MM.1S (cell line): ENCODE data around the gene PTPRZ1.

ENCODE experiments used
- DNase-seq: peaks from one replicate; pipeline ENCODE4 v3.0.0-alpha.2; 2015
- H2AFZ ChIP-seq: fragments of 300-600 bp; sonication (generic); 2 replicates; pipeline ENCODE4 v1.6.0; 2016; ENCODE audit warnings: antibody characterized with exemption, low read length
- H3F3A ChIP-seq: fragments of 300-600 bp; sonication (generic); 2 replicates; pipeline ENCODE4 v1.6.1; 2016; ENCODE audit warnings: mild to moderate bottlenecking, antibody characterized with exemption, low read length, moderate library complexity, mixed read lengths; ENCODE audit not compliant: insufficient read depth
- H3K27ac ChIP-seq: fragments of 300-600 bp; sonication (generic); 2 replicates; pipeline ENCODE4 v1.5.1; 2016; ENCODE audit warnings: mild to moderate bottlenecking, low read length
- H3K27me3 ChIP-seq: fragments of 300-600 bp; sonication (generic); replicated peaks from 2 replicates; pipeline ENCODE4 v1.6.0; 2016; ENCODE audit warnings: low read length; ENCODE audit not compliant: insufficient read depth
- H3K36me3 ChIP-seq: fragments of 300-600 bp; sonication (generic); replicated peaks from 2 replicates; pipeline ENCODE4 v1.6.1; 2016; ENCODE audit warnings: mild to moderate bottlenecking, low read length, mixed read lengths; ENCODE audit not compliant: insufficient read depth
- H3K4me1 ChIP-seq: fragments of 300-600 bp; sonication (generic); 2 replicates; pipeline ENCODE4 v1.6.1; 2016; ENCODE audit warnings: low read length, mixed read lengths
- H3K4me2 ChIP-seq: fragments of 300-600 bp; sonication (generic); 2 replicates; pipeline ENCODE4 v1.6.0; 2016; ENCODE audit warnings: low read depth, low read length
- H3K4me3 ChIP-seq: fragments of 300-600 bp; sonication (generic); 2 replicates; pipeline ENCODE4 v1.5.1; 2016; ENCODE audit warnings: low read length, mixed read lengths
- H3K79me2 ChIP-seq: fragments of 300-600 bp; sonication (generic); 2 replicates; pipeline ENCODE4 v1.6.1; 2016; ENCODE audit warnings: mixed run types, low read length, mixed read lengths
- H3K9ac ChIP-seq: fragments of 300-600 bp; sonication (generic); 2 replicates; pipeline ENCODE4 v1.6.1; 2016; ENCODE audit warnings: low read length, mixed read lengths
- H3K9me2 ChIP-seq: fragments of 300-600 bp; sonication (generic); replicated peaks from 2 replicates; pipeline ENCODE4 v1.6.1; 2016; ENCODE audit warnings: mild to moderate bottlenecking, low read length, mixed read lengths; ENCODE audit not compliant: insufficient read depth
- H3K9me3 ChIP-seq: fragments of 300-600 bp; sonication (generic); replicated peaks from 2 replicates; pipeline ENCODE4 v1.6.1; 2016; ENCODE audit warnings: mild to moderate bottlenecking, low read length, mixed read lengths; ENCODE audit not compliant: insufficient read depth
- H4K20me1 ChIP-seq: fragments of 300-600 bp; sonication (generic); 2 replicates; pipeline ENCODE4 v1.6.1; 2016; ENCODE audit warnings: mild to moderate bottlenecking, low read length, moderate library complexity, mixed read lengths; ENCODE audit not compliant: insufficient read depth
- CTCF ChIP-seq: fragments of 300-600 bp; sonication (generic); IDR thresholded peaks from 2 replicates; pipeline ENCODE4 v1.5.1; 2016; ENCODE audit warnings: antibody characterized with exemption, low read length, mixed read lengths
- EZH2 ChIP-seq: fragments of 300-600 bp; sonication (generic); optimal IDR thresholded peaks from 2 replicates; pipeline ENCODE3; 2017; ENCODE audit warnings: low read depth, mild to moderate bottlenecking, antibody characterized with exemption, low read length, mixed read lengths
- EZH2phosphoT487 ChIP-seq: fragments of 300-600 bp; sonication (generic); IDR thresholded peaks from 2 replicates; pipeline ENCODE4 v1.6.1; 2018; ENCODE audit warnings: antibody characterized with exemption, low read length

Gene PTPRZ1

DNA sequence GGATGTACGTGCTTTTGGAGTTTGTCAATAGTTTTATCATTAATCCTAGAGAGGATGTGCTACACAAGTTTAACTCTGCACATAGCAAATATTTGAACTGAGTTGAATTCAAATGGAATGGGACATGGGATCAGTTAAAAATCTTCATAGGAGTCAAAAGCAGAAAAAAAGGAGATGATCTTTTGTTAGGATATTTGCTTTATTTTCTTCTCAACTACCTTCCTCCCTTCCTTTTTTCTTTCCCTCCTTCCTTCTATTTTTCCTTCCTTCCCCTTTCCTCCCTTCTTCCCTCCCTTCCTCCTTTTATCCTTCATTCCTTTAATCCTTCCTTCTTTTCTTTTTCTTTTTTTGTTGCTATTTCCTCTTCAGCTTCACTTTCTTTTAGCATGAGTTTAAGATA lies 6.6 kb downstream of the PTPRZ1 start:
- H3K4me3 ChIP-seq = no peak overlapping the region
- no peak overlapping the region for H3K9ac ChIP-seq
- H3K27me3 ChIP-seq = no peaks in the 10 kb centered on the region

DNA sequence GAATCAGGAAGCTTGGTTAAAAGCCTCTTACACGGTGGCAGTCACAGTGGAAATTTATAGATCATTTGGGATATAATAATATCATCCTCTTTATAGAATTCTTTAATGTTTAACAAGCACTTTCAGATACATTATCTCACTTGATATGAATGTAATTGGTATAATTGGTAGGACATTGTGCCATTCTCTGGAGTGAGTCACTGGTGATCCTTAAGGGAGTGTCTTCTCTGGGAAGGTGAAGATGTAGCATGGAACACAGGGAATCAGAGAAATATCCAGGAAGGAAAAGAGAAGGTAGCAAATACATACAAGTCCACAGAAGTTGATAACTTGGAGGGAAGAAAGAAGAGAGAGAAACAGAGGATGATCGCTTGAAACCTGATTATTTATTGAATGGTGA lies 9.8 kb downstream of the PTPRZ1 start:
- Histone ChIP-seq H3K4me1 (no peaks in the 10 kb centered on the region), H3K9ac (no peak overlapping the region), H3K9me3 (no peaks in the 10 kb centered on the region), H2AFZ (no peak overlapping the region), H3K79me2 (no peaks in the 10 kb centered on the region), H3K4me3 (no peak overlapping the region), H3K36me3 (no peaks in the 10 kb centered on the region), H3F3A (no peaks in the 10 kb centered on the region), H3K27me3 (no peaks in the 10 kb centered on the region), H3K4me2 (no peak overlapping the region), H3K27ac (no peak overlapping the region), H3K9me2 (no peaks in the 10 kb centered on the region), H4K20me1 (no peaks in the 10 kb centered on the region)
- no peak for TF ChIP-seq CTCF
- TF ChIP-seq EZH2phosphoT487 = no peak
- TF ChIP-seq EZH2 = no peak
- DNase-seq = no peak

More for the DNA sequence above, 6.6 kb downstream of the PTPRZ1 start:
- Histone ChIP-seq H3K9me2 (no peaks in the 10 kb centered on the region), H4K20me1 (no peaks in the 10 kb centered on the region), H3K4me1 (peaks cover 7% of the 10 kb centered on the region; the same call in 1 of the 2 replicates), H3F3A (no peaks in the 10 kb centered on the region), H3K79me2 (no peaks in the 10 kb centered on the region), H3K4me2 (no peak overlapping the region), H3K36me3 (no peaks in the 10 kb centered on the region), H3K27ac (no peak overlapping the region), H2AFZ (no peak overlapping the region), H3K9me3 (no peaks in the 10 kb centered on the region)
- TF ChIP-seq EZH2 (no peak), CTCF (no peak)
- no peak for DNase-seq

DNA sequence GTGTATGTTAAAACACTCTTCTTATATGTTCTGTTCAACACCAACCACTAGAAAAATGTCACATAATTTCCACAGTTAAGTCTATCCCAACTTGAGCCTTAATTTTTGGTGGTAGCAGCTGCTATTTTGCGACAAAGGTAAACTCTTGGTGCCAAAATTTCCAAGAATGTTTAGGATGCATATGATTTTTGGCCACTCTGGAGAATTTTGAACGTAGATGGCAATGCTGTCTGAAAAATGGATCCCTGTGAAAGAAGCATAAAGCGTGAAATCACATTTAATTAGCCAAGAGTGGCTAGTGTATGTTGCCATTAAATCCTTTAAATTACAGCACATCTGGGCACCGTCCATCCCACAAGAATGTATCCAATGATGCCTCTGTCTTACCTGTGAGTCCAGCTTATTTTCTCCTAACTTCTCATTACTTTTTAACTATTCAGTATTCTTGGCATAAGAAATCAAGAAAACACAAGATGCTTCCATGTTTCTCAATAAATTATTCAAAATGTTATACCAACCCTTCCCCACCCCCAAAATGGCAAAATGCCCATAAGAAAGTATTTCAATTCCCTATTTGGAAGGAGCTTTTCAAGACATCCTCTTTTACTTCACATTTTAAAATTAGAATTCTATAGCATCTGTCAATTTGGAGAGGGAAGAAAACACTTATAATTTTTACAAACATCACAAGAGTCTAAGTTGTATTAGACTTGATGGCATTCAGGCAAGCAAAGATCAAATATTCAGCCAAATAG lies 12.4 kb downstream of the PTPRZ1 start:
- Histone ChIP-seq H3K4me3 (no peak overlapping the region), H3K9ac (no peak overlapping the region), H3K9me2 (no peaks in the 10 kb centered on the region), H3K4me1 (no peaks in the 10 kb centered on the region), H4K20me1 (no peaks in the 10 kb centered on the region), H3K9me3 (no peaks in the 10 kb centered on the region), H3K4me2 (no peak overlapping the region), H3F3A (no peaks in the 10 kb centered on the region), H3K27ac (no peak overlapping the region), H3K27me3 (no peaks in the 10 kb centered on the region), H3K79me2 (no peaks in the 10 kb centered on the region), H2AFZ (no peak overlapping the region), H3K36me3 (no peaks in the 10 kb centered on the region)
- no peak for DNase-seq
- TF ChIP-seq EZH2phosphoT487 (no peak), CTCF (no peak), EZH2 (no peak)
